Measurements from ENCODE around the gene NTN1.

Gene NTN1

DNA sequence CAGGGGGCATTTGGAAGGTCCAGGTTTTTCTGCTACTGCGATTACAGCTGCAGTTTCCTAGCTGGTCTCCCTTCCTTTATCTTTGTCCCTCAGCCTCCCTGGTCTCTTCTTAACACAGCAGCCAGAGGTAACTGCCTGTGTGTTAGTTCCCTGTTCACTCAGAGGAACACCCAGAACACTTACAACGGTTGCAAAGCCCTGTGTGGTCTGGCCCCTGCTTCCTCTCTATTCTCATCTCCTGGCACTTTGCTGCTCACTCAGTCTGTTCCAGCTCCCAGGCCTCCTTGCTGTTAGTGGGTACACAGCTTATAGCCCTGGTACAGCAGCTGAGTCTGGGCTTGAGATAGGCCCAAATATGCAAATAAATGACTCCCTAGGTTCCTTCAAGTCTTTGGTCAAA is 16.4 kb downstream of the NTN1 start:
- DNase-seq (ENCODE audit: low read depth in 2 of 2): no peak

DNA sequence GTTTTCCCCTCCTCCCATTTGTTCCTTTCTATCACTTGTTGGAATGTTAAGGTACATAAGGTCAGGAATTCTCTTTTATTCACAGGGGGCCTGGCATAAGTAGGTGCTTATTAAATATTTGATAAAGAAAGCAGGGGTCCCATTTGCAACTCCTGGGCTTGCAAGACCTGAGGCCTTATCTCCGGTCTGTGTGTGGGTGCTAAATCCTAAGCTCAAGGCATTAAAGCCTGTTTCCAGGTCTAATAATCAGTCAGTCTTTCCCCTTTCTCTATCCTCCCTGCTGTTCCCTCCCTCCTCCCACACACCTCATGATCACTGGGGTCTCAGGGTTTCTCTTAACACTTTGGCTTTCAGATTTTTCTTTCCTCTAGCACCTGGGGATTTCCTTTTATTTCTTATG is 17.1 kb downstream of the NTN1 start:
- no peak for DNase-seq (ENCODE audit: low read depth in 2 of 2)

DNA sequence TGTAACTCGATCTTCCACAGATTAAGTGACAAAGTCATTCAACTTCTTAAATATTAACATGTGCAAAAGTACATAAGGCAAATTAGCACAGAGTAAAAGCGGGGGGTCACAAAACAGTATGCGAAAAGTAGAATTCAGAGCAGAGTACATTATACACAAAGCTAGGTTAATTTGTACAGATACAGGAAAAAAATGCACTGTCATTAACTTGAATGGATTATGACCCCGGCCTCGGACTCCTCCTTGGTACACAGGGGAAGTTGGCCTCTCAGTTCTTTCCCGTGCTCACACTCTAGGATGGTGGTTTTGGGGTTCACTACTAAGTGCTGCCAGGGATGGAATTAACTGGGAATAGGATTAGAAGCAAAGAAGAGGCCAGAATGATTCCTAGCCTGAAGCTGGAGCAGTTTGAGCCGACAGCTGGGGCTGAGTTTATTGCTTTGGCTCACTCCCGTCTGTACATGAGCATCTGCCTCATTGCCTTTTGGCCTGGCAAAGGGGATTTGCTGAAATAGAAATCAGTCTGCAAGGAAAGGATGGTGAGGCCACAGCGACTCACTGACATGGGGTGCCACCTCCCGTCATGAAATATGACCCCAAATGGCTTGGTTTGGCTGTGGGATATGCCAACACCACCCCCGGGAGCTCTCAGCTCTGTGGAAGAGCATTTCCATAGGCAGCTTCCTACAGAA is 23.6 kb downstream of the NTN1 start:
- DNase-seq (ENCODE audit: low read depth in 2 of 2): no peak

DNA sequence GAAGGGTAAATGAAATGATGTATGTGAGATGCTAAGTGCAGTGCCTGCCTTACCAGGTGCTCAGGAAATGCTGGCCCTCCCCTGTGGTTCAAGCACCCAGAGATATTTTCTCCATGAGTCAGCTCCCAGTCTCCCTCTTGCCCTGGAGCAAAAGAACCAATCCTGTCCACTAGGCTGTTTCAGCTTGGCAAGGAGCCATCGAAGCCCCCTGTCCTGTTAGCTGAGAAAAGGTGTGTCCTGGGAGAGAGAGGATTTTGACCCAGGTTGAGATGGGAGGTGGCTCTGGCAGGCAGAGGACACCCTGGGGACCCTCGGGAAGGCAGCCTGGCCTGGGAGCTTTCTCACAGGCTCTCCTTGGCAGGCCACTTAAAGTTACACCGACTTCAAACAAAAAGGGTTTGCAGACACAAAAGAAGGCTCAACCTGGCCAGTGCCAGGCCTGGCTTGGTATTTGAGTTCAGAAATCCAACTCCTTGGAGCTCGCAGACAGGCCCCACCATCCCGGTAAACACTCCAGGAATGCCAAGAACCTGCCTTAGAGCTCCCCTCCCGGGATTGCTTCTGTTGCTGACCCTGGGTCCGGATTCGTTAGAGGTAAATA is 29.6 kb downstream of the NTN1 start:
- DNase-seq (ENCODE audit: low read depth in 2 of 2): no peak

DNA sequence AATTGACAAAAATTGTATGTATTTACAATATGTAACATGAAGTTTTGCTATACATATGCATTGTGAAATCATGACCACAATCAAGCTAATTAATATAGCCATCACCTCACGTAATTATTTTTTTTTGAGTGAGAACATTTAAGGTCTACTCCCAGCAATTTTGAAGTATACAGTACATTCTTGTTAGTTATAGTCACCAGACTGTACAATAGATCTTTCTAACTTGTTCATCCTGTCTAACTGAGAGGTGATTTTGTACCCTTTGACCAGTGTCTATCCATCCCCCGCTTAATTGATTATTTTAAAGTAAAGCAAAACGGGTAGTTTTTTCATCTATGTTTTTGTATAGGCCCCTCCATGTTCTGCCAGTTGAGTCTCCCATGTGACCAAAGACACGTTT is 30.3 kb downstream of the NTN1 start:
- DNase-seq (ENCODE audit: low read depth in 2 of 2): no peak

DNA sequence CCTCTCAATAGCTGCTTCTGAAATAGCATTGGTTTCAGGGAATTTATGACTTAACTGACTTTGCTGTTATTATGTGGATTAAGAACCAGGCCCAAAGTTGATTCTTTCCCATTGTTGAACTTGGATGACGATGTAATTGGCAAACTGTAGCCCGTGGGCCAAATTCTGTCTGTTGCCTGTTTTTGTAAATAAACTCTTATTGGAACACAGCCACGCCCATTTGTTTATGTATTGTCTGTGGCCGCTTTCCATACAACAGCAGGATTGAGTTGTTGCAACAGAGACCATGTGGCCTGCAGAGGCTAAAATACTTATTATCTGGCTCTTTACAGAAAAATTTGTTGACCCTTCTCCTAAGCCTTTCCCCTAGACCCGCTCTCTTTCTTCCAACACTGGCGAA is 31.6 kb downstream of the NTN1 start:
- no peak for DNase-seq (ENCODE audit: low read depth in 2 of 2)

DNA sequence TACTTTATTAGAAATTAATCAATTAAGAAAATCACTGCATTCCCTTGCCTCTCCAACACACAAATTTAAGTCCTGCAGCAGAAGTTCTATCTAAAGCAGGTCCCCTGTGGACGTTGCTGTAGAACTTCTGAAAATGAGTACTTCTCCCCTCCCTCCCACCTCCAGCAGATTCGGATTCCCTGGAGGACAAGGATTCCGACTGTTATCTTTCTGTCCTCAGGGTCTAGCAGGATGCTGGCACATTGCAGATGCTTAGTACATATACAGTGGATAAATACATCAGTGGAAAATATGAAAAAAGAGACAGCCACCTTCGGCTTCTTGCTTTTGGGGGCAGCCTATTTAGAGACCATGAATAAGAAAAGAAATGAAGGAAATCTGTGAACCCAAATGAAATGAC is 32.1 kb downstream of the NTN1 start:
- DNase-seq (ENCODE audit: low read depth in 2 of 2): no peak

DNA sequence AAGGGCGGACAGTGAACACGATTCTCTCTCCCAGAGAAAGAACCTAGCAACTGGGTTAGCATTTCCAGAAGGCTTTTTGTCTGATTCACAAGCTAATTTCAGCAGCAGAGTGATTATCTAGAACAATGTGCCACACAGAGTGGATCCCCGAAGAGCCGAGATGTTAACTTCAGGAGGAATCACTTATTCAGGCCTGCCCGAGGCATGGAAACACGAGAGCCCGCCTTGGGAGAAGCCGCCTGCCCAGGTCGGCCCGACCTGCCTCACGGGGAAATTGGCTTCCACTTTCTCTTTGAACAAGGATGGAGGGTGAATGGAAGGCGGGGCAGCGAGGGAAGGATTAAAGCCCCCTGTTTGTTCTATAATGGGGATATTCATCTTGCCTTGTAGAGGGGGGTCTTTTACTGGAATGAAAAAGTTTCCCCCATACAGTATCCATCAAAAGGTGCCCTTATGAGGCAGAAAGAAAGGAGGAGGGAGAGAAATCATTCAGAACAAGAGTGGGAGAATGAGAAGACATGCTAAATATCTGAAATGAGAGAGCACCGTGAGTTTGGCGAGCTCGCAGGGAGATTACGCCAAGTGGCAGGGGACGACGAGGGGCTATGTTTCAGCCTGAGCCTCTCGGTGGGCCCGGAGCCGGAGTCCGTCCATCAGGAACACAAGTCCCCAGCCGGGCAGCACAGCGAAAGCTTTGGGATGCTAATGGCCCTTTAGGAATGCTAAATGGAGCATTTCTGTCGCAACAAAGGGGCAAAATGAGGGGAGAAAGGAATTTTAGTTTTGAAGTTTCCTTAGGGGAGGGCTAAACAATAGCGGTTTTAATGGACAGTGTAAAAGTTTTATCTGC is 33.0 kb downstream of the NTN1 start:
- DNase-seq (ENCODE audit: low read depth in 2 of 2): no peak

DNA sequence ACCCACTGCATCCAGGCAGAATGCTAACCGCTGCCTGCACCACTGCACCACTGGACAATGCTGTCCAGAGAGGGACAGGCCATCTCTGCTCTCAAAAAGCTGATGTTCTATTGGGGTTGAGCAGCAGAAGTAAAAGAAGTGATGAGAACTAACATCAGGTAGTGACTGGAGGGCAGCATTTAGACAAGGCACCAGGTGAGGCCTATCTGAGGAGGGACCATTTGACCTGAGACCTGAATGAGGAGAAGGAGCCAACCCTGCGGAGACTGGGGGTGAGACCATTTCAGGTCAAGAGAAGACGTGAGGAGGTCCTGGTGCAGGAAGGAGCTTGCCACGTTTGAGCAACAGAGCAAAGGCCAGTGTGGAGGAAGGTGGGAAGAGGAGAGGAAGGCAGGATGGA is 34.0 kb downstream of the NTN1 start:
- no peak for DNase-seq (ENCODE audit: low read depth in 2 of 2)

DNA sequence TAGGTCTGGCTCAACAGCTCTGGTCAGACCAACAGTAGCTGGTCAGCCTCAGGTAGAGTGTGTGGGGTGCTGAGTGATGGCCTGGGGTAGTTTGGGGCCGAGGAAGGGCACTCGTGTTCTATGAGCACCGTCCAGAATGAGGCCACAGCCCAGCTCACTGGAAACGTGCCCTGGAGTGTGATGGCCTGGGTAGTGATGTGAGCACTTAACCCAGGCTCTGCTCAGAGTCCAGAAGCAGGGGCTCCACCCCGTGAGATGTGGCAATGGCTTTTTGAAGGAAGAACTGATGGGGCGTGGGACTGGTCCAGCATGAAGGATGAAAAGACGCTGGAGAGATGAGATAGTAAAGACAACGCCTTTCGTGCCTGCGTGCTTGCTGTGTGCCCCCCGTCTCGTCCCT is 35.3 kb downstream of the NTN1 start:
- no peak for DNase-seq (ENCODE audit: low read depth in 2 of 2)

DNA sequence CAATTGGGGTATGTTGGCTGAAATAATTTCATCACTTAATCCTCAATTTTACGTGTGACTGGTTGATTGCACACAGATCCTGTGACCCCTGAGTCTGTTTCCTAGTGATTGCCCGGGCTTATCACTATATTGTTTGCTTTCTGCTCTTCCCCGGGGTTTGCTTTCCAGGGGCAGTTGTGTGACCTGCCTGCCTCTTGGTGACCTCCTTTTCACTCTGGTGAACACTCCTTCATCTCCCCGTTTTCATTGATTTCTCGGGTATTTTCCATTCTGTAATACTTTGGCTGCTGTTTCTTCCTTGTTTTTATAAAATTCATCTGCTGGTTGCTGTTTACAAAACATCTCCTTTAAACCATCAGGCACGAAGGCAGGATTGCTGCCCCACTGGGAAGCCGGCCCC is 36.0 kb downstream of the NTN1 start:
- no peak for DNase-seq (ENCODE audit: low read depth in 2 of 2)

DNA sequence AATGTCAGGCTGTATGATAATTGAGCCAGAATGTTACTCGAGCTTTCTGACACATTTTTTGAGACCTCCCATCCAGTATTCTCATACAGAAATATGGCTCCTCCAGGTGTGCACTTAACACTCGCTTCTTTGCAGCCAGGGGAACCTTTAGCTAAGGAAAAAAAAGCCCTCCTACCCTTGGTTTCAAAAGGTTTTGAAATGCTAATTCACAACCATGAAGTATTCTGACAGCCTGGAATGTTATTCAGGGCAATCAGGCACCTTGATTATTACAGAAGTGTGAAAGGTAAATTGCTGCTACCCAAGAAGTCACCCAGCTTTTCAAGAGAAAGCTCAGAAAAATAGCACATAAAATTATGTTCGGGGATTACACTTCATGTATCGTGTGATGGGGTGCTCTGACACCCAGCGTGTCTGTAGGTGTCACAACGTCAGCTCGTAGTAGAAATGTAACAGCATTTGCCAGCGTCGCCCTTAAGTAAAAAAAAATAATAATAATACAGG is 41.1 kb downstream of the NTN1 start:
- no peak for DNase-seq (ENCODE audit: low read depth in 2 of 2)

DNA sequence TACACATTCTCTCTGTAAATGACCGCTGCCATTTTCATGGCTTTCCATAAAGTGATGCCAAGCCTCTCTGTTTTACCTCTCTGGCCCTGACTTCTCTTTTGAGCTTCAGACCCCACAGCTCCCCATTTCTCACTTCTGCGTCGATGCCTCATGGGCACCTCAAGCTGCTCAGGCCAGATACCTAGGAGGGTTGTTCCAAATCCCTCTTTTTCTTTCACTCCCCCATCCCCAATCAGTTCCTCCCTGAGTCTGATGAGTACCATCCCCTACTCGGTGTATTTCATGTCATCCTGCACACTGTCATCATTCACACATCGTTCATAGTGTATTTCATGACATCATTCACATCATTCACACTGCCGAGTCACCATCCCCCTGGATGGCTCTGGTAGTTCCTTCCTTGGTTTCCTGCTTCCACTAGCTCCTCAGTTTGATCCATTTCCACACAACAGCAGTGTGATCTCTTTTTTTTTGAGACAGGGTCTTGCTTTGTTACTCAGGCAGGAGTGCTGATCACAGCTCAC is 43.1 kb downstream of the NTN1 start:
- DNase-seq (ENCODE audit: low read depth in 2 of 2): no peak

DNA sequence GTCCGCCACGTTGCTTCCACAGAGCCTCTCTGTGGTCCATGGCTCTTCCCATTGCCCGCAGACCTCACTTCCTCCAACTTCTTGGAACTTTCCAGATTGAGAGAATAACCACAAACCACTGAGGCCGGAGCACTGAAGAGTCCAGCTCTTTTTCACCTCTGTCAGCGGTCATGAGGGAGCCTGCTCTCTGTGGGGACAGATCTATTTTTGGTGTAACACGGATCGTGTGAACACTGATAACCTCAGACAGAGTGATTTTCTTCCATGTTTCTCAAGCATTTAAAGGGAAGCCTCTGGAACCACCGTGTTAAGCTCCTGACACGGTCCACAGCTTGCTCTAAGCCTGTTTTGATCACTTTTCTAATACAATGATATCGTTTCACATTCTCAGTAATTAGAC is 49.7 kb downstream of the NTN1 start:
- DNase-seq (ENCODE audit: low read depth in 2 of 2): no peak

DNA sequence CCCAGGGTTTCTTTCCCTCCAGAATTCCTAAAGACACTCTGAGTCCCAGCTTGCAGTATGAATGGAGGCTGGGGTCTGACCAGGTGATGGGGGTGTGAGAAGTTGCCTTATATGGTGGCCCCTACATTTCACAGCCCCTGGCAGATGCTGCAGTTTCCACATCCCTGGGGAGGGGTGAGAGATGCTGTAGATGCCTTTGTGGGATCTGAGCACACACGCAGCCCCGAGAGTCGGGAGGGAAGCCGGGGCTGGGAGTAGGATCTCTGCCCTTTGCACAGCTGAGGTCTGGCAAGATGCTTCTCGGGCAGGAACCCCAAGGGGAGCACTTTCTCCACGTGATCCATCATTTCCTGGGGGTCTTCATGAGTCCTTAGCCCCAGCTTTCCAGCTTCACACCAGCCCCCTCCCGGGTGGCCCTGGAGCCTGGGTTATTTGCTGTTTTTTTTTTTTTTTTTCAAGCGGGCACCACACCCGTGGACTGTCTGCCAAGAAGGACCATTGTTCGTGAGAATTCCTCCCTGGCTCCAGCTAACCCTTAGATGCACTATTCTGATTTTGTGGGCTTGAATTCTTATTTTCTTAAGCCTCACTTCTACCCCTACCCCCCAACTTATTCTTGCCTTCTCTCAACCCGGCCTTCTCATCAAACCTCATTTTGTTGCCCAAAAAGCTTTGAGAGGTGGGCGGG is 50.6 kb downstream of the NTN1 start:
- DNase-seq (ENCODE audit: low read depth in 2 of 2): no peak

DNA sequence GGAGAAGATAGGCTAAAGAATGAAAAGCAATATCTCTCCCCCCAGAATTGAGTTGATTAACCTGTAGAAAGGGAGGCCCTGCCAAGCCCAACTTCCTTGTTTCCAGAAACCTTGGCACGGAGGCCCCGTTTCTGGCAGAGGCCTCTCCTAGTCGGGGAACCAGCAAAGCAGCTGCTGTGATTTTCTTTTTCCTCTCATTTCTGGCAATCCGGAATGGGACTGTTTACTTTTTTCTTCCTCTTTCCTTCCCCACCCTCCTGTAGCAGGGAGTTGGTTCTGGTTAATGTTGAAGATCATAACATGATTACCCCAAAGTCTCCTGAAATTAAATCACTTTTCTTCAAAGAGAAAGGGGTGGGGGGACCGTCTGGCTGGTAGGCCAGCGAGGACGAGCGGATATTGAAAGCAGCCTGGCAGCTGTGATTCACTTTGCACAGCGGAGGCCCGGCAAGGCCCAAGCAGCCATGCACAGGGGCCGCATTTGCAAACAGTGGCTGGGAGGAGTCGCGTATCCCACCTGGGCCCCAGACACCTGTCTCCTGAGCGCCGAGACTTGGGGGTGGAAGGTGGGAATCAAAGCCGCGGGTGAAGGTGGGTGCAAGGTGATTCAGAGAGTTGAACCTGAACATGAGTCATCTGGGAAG is 51.5 kb downstream of the NTN1 start:
- DNase-seq (ENCODE audit: low read depth in 2 of 2): no peak

DNA sequence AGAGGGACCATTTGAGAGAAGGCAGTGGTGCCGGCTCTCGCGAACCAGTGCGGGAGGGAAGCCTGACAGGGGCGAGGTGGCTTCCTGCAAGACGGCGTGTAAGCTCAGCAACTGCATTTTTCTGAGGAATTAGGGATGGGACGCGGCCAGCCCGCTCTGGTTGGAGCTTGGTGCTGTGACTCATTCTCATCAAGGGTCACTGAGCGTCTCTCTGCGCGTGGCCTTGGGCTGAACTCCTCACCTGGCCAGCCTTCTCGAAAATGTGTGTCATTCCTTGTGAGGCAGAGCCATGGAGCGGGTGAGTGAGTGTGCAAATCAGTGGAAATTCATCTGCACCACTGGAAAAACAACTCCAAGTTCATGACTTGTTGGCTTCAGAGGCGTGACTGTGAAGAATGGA is 52.8 kb downstream of the NTN1 start:
- no peak for DNase-seq (ENCODE audit: low read depth in 2 of 2)

DNA sequence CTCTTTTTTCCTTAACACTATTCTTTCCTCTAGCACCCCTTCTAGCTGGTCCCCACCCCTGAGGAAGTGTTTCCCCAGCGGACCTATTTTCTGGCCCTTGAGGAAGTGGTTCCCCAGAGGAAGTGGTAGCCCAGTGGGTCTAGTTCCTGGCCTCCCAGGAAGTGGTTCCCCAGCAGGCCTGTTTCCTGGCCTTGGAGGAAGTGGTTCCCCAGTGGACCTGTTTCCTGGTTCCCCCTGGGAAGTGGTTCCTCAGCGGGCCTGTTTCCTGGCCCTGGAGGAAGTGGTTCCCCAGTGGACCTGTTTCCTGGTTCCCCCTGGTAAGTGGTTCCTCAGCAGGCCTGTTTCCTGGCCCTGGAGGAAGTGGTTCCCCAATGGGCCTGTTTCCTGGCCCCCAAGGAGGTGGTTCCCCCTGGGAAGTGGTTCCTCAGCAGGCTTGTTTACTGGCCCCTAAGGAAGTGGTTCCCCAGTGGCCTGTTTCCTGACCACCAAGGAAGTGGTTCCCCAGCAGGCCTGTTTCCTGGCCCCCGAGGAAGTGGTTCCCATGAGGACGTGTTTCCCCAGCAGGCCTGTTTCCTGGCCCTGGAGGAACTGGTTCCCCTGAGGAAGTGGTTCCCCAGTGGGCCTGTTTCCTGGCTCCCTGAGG is 58.3 kb downstream of the NTN1 start:
- DNase-seq (ENCODE audit: low read depth in 2 of 2): no peak

DNA sequence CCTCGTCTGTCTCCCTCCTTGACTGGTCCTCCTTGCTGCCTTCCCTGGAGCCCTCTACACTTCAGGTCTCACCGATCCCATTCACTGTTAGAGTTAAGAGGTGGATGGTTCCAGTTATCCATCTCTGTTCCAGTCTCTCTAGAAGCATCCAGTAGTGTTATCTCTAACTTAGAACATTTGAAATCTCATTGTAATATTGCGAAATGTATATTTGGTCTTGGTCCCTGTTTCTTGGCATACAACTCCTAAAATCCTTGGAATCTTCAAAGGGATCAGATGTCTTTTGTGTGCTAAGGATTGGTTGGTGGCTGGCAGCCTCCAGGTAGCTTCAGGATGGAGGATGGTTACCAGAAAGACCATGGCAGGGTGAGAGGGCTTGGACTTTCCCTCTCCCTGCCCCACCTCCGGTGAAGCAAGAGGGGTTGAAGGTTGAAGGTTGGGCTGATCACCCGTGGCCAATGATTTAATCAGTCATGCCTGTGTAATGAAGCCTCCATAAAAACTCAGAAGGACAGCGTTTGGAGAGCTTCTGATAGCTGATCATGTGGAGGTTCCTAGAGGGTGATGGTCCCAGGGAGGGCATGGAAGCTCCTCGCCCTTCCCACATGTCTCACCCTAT is 59.1 kb downstream of the NTN1 start:
- DNase-seq (ENCODE audit: low read depth in 2 of 2): no peak

DNA sequence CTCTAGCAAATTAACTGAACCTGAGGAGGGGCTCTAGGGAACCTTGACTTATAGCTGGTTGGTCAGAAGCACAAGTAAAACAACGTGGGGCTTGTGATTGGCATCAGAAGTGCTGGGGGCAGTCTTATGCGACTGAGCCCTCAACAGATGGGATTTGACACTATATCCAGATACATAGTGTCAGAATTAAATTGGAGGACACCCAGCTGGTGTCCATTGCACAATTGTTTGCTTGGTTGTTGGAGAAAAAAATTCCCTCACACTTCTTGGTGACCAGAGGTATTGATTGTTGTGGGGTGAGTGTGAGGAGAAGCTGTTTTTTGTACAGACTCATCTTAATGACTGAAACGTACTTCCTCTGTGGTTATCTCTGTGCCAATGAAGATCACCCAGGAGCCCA is 59.7 kb downstream of the NTN1 start:
- no peak for DNase-seq (ENCODE audit: low read depth in 2 of 2)

DNA sequence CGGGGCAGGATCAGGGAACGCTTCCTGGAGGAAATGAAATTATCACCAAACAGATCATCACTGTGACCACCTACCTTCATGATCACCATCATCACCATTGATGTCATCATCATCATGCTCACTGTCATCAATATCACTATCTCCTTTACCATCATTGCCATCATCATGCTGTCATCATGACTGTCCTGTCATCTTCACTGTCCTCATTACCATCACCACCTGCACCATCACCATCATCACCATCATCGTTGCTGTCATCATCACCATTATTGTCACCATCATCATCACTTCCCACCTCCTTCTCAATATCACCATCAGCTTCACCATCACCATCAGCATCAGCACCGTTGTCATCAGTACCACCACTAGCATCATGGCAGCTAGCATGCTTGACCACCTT is 65.3 kb downstream of the NTN1 start:
- no peak for DNase-seq (ENCODE audit: low read depth in 2 of 2)

Measured in fibroblast of skin of left biceps (primary cell).